WERI-Rb-1 (cell line): ENCODE data around the gene MSANTD4.

Experiments used
- DNase-seq: peaks from one replicate; pipeline ENCODE4 v3.0.0-alpha.2; 2020
- H3K27ac ChIP-seq: fragments of 250-450 bp; sonication (Bioruptor Pico); 2 replicates; pipeline ENCODE4 v1.5.1; 2020; ENCODE audit warnings: mild to moderate bottlenecking, moderate library complexity
- H3K27me3 ChIP-seq: fragments of 250-450 bp; sonication (Bioruptor Pico); 2 replicates; pipeline ENCODE4 v1.5.1; 2021; ENCODE audit warnings: mild to moderate bottlenecking, low read depth, moderate library complexity; ENCODE audit not compliant: insufficient read depth, severe bottlenecking
- H3K36me3 ChIP-seq: fragments of 250-450 bp; sonication (Bioruptor Pico); 2 replicates; pipeline ENCODE4 v1.5.1; 2020; ENCODE audit warnings: mild to moderate bottlenecking, moderate library complexity
- H3K4me3 ChIP-seq: 2 replicates; pipeline ENCODE4 v1.5.1; 2011; ENCODE audit warnings: low read depth, mild to moderate bottlenecking, control low read depth, low read length
- H3K9me3 ChIP-seq: fragments of 250-450 bp; sonication (Bioruptor Pico); 2 replicates; pipeline ENCODE4 v1.5.1; 2021; ENCODE audit warnings: mild to moderate bottlenecking, moderate library complexity; ENCODE audit not compliant: severe bottlenecking
- TF ChIP-seq, protein P1 (sequence below): IDR thresholded peaks from 2 replicates; pipeline ENCODE4 v1.5.1; 2011; ENCODE audit warnings: low read depth, mild to moderate bottlenecking, control low read depth, inconsistent platforms, low read length

MSANTD4 gene

DNA sequence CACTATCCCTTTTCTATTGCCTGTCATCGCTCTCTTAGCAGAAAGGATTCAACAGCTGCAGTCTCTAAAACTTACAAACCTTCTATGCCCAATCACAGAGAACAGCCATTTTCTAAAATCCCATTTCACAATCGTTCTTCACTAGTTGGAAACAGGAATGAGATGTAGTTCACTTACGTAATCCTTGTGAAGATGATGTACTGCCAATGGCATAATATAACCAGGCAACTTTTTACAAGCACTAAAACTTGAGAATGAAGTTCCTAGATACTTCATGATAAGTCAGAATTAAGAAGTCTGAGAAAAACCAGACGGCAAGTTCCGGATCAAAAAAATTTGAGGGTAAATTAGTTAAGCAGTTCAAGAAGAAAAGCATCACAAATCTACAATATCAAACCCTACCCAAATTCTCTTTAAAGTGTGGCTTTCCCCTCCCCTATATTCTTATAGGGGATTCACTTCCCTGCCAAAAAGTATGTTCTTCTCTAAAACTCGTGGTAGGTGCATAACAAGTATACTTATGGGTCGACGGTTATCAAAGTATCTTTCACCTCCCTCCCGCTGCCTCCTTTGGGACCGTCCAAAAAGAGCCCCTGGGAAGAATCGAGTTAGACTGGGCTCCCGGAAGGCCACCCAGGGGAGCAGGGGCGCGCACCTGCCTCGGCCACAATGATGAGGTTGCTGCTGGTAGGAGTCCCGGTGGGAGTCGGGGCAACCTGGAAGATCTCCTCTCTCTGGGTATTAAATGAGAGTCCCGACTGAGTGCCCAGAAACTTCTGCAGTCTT is 666 bp downstream of the MSANTD4 start:
- peak overlapping the region; percentile 82 for H3K4me3 ChIP-seq
- peak overlapping the region; percentile 79 for H3K27ac ChIP-seq
- H3K9me3 ChIP-seq, result no peaks in the 10 kb centered on the region
- DNase-seq, result no peak
- no peaks in the 10 kb centered on the region for H3K27me3 ChIP-seq
- TF ChIP-seq, protein P1, sequence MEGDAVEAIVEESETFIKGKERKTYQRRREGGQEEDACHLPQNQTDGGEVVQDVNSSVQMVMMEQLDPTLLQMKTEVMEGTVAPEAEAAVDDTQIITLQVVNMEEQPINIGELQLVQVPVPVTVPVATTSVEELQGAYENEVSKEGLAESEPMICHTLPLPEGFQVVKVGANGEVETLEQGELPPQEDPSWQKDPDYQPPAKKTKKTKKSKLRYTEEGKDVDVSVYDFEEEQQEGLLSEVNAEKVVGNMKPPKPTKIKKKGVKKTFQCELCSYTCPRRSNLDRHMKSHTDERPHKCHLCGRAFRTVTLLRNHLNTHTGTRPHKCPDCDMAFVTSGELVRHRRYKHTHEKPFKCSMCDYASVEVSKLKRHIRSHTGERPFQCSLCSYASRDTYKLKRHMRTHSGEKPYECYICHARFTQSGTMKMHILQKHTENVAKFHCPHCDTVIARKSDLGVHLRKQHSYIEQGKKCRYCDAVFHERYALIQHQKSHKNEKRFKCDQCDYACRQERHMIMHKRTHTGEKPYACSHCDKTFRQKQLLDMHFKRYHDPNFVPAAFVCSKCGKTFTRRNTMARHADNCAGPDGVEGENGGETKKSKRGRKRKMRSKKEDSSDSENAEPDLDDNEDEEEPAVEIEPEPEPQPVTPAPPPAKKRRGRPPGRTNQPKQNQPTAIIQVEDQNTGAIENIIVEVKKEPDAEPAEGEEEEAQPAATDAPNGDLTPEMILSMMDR, result no peak
- no peaks in the 10 kb centered on the region for H3K36me3 ChIP-seq

DNA sequence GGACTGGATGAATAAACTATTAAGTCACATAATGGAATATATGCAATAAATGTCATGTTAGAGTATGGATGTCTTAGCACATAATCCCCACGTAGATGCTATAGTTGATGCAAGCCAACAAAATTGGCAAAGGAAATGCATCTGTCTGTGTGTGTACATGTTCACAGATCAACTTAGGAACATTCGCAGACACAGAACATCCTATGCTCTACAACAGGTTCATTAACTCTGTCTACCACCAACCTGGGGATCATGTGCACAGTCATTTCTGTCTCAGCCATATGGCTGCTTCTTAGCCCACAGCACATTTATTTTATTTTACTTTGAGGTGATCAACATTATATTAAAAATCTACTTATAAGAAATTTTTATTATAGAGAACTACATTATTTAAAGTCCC is 4.9 kb downstream of the MSANTD4 start:
- H3K9me3 ChIP-seq, result no peaks in the 10 kb centered on the region
- H3K27ac ChIP-seq, result no peak overlapping the region
- no peak for DNase-seq
- no peaks in the 10 kb centered on the region for H3K27me3 ChIP-seq
- TF ChIP-seq, protein P1, result no peak
- peaks cover 4% of the 10 kb centered on the region for H3K36me3 ChIP-seq
- no peak overlapping the region for H3K4me3 ChIP-seq

DNA sequence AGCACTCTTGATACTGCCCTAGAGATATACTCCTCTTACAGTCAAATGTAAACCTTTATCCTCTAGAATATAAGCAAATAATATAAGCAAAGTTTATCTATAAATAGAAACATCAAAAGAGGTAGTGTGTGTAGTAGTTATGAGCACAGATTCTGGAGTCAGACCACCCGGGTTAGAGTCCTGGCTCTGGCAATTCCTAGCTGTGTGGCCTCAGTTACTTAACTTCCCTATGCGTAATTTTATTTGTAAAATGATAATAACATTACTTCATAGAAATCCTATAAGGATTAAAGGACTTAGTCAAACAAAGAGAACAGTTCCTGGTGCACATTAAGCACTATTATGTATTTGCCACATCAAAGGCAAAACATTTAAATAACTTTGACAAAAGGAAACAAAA is 7.0 kb downstream of the MSANTD4 start:
- no peak overlapping the region for H3K27ac ChIP-seq
- peaks cover 13% of the 10 kb centered on the region for H3K36me3 ChIP-seq
- H3K9me3 ChIP-seq, result no peaks in the 10 kb centered on the region
- TF ChIP-seq, protein P1, result no peak
- no peak for DNase-seq
- no peaks in the 10 kb centered on the region for H3K27me3 ChIP-seq
- no peak overlapping the region for H3K4me3 ChIP-seq

DNA sequence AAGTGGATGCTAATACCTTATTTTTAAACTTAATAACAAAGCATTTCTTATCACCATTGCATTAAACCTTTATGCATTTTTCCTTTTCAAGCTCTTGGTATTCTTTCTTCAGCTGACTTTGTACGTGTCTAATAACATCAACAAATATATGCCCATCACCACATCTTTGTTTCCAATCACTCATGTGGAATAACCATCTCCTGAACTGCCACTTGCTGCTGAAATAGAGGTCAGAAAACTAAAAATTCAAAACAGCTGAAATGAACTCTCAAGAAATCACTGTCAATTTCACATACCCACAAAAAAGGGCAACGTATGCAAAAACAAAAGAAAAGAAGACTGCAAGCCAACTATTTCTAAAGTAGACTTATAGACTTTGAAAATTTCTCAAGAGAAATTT is 7.4 kb downstream of the MSANTD4 start:
- TF ChIP-seq, protein P1, result no peak
- H3K36me3 ChIP-seq, result peaks cover 17% of the 10 kb centered on the region
- no peak overlapping the region for H3K4me3 ChIP-seq
- H3K9me3 ChIP-seq, result no peaks in the 10 kb centered on the region
- no peaks in the 10 kb centered on the region for H3K27me3 ChIP-seq
- no peak for DNase-seq
- H3K27ac ChIP-seq, result no peak overlapping the region

DNA sequence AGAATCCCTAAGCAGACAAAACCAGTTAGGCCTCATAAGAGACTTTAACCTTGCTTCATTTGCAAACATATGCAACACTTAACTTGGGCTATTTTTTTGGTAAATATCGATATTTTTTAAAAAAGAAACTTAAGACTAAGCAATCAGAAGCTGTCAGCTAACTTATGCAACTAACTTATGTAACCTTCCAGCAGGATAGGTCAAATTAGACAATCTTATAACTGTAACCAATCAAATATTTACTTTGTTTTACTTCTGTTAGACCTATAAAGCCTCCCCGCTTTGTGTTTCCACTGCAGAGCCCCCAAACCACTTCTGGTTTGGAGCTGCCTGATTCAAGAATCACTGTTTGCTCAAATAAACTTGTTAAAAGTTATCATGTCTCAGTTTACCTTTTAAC is 8.0 kb downstream of the MSANTD4 start:
- no peak overlapping the region for H3K27ac ChIP-seq
- DNase-seq, result no peak

More for the DNA sequence above, 8.0 kb downstream of the MSANTD4 start:
- Histone ChIP-seq H3K4me3 (no peak overlapping the region), H3K27me3 (no peaks in the 10 kb centered on the region), H3K9me3 (no peaks in the 10 kb centered on the region), H3K36me3 (peaks cover 22% of the 10 kb centered on the region)
- TF ChIP-seq, protein P1, result no peak
